GM21360 (cell line): Measurements from ENCODE around the gene ITPR2.
A peak's percentile ranks its signal among the peaks of the same experiment; 100 is the strongest.

Experiments
- ATAC-seq: cut with Tn5 transposase; IDR thresholded peaks from one replicate; pipeline ENCODE4 v1.9.1; 2021; ENCODE audit warnings: mild to moderate bottlenecking, moderate library complexity; ENCODE audit not compliant: unreplicated experiment

Gene ITPR2

DNA sequence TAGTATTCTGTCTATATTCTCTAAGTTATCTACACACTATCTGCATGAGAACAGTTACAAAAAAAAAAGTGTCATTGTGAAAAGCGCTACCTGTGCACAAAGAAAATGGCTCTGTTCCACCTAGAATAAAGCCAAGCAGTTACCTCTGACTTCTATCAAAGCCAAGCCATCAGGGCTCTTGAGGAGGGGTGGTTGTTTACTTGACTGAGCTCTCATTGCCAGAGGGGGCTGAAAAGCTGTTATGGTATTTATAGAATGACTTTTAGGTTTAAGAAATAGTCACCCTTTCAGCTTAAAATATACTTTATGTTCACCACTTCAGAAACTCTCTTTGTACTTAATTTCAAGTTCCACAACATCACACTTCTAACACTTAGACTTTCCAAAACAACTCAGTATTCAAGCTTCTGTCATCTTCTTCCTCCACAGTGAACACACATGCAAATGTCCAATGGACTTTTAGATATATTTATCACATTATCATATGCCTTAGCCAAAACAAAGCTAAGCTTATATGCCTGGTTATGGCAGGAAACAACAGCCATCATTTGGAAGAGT lies 7.5 kb downstream of the ITPR2 start:
- ATAC-seq = no peak

GRCh38 chr12:26823390-26823789 lies 9.6 kb downstream of the ITPR2 start:
- ATAC-seq = no peak

- no peak for ATAC-seq
Measured at GRCh38 chr12:26822026-26822425, 11.0 kb downstream of the ITPR2 start.

DNA sequence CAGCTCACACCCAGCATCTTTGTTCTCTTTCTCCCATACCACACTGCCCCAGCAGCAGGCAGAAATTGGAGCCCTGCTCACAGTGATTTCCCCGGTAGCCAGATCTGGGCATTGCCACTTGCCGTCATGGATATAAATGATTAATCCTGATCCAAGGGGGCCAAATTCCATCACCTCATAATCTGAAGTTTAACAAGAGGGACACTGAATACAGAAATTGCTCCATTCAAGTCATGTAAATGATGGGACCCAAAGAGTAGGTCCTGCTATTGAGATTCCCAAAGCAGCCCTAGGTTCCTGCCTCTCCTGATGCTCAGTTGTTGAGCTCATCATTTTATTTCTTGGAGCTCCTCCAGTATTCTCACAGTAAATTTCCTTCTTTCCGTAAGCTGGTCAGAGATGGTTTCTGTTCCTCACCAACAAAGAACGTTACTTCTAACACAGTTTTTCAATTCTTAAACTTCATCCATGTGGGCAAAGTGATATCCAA lies 11.7 kb downstream of the ITPR2 start:
- ATAC-seq = no peak

GRCh38 chr12:26818636-26819035 lies 14.4 kb downstream of the ITPR2 start:
- ATAC-seq = no peak

- ATAC-seq = no peak
Measured at GRCh38 chr12:26818201-26818600, 14.8 kb downstream of the ITPR2 start.

DNA sequence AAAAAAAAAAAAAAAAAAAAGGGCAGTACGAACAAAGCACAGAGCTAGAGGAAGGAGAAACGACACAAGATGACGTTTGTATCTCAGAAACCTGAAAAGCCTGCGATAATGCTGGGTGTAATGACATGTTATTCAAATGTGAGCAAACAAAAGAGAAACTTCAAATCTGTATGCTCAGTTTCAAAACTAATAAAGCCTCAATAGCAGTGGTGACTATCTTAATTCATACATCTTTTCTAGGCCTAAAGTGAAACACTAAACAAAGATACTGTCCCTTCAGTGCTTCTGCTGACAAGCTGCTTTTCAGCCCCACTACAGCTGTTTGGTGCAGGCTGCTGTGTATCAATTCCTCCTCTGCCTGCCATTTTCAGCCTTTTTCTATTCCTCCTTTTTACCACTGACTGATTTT lies 15.8 kb downstream of the ITPR2 start:
- ATAC-seq = no peak

DNA sequence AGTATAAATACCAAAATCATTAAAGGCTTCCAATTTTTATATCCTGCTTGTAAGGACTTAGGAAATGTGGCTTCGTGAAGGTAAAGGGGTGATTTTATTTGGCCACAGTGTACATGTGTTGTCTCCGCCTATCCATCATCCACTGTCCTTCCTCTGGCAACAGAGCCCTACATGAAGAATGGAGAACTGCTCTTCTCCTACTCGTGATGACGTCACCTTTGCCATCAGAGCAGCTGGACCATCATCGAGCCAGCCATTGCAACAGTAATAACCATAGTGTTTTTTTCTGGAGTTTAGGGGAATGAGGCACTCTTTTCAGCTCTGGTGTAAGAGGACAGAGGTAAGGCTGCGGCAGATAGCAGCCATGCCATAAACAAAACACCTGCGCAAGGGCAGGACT lies 19.2 kb downstream of the ITPR2 start:
- no peak for ATAC-seq

- ATAC-seq = no peak
Measured at GRCh38 chr12:26810330-26810729, 22.7 kb downstream of the ITPR2 start.

GRCh38 chr12:26809611-26810285 lies 23.2 kb downstream of the ITPR2 start:
- ATAC-seq = no peak

DNA sequence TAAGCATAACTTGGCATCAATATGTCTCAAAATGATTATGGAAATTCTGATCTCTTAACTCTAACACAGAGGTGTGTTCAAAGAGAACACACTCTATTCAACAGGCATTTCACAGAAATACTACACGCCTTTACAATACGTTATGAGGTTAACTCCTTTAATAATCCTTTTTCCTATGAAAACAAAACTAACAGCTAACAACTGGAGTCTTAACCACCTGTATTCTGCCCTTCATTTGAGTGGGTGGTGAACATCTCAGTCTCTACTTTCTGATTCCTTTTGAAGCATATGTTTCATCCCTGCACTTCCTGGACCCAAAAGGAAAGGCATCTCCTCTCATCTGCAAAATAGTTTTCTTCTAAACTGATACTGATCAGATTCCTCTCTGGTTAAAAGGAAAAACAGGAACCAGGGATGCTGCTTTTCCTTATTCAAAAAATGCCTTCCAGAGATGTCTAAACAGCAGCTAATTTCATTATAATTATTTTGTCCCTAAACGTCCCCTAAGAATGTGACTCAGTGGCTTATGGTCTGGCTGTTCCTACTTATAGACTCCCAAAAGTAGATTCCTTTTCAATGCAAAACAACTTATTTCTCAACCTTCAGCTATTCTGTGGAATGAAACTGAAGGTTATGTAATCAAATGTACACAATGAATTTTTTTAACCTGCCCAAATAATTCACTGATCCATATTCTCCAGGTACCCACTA lies 24.1 kb downstream of the ITPR2 start:
- ATAC-seq = no peak

DNA sequence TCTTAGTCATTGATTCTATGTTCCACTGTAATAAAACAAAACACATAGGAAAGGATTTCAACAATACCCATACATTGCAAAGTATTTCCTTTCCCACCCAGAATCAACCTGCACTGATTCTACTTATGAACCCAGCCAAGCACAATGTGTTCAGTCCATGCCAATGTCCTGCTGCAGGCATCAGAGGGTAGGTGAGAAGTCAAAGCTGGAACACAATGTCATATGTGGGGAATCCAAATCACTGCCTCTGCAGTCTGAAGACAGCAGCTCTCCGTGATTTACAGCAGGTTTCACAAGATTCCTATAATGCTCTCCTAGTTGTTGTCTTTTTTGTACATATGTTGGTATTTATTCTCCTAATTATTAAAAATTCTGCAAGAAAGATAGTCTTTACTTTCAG lies 25.7 kb downstream of the ITPR2 start:
- no peak for ATAC-seq

DNA sequence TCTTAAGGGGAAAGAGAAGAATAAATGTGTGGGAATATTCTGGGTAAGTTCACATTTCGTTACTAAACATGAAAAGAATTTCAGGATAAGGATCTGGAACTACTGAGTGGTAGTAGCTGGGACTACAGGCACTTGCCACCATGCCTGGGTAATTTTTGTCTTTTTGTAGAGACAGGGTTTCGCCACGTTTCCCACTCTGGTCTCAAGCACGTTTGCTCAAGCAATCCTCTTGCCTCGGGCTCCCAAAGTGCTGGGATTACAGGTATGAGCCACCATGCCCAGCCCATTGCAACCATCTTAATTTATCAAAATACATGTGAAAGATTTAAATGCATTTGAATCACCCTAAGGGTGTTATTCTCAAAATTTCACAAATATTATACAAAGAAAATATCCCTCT lies 26.4 kb downstream of the ITPR2 start:
- ATAC-seq = no peak

- ATAC-seq = no peak
Measured at GRCh38 chr12:26805401-26805971, 27.5 kb downstream of the ITPR2 start.

DNA sequence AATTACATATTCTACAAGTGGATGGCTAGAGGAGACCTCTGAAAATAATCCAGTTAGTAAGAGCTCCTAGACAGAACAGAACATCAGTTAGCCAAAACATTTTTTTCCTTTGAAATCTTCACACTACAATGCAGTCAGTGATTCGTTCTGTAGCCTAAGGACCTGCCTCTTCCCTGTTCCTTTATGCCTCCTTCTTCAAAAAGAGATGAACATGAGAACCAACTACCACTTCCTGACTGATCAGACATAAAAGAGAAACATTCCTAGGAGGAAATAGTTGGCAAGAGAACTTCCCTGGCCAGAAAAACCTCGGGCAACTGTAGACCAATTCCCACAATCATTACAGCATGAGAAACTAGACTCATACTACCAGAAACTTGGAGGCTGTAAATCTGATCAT lies 29.4 kb downstream of the ITPR2 start:
- ATAC-seq = no peak

DNA sequence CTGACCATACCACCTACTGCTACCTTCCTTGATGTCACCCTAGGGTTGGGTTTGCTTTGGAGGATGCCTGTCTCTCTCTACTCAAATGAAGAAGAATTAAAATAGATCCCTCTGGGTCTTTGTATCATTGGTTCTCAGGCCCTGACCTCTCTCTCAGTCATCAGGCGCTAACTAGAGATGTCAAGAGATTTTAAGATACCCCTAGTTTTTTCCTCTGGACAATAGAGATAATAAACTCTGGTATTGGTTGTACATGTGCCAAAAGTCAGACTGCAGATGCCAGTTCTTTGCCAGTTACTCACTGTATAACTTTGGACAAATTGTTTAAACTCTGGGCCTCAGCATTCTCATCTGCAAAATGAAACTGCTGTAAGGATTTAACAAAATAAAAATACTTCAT lies 31.5 kb downstream of the ITPR2 start:
- ATAC-seq = no peak

GRCh38 chr12:26800858-26801257 lies 32.1 kb downstream of the ITPR2 start:
- no peak for ATAC-seq

GRCh38 chr12:26800347-26800746 lies 32.6 kb downstream of the ITPR2 start:
- ATAC-seq = no peak

DNA sequence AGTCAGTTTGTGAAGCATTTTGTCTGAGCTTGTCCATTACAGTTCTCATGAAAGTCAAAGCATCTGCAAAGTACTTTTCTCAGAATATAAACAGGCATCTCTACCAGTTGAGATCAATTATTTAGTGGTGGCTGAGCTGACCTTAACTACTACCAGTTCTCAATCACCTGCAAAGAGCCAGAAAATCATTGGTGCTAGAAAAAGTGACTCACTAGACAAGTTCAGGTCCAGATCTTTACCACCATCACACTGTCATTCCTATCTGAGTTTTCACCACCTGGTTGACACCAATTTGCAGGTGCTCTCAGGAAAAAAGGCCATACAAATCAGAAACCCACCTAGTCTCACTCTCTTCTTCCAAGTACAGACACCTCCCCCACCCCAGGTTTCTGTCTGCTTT lies 33.3 kb downstream of the ITPR2 start:
- ATAC-seq = no peak

- no peak for ATAC-seq
Measured at GRCh38 chr12:26798640-26799039, 34.4 kb downstream of the ITPR2 start.

DNA sequence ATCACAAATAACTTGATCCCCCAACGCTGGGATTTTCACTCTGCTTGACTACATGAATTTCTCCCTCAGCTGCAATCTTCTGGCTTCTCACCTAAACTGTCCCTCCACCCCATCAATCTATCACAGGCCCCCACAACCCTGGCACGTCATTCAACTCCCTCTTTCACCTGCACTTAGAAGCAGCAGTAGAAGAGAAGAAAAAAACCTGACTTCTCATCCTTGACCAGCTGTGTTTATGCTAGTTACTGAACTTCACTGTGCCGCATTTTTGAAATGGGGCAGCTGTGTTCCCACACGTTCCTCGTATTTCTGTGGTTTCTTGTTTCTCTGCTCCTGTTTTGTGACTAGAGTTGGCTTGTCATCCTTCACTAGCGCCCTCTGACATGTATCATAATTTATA lies 35.0 kb downstream of the ITPR2 start:
- ATAC-seq = peak; percentile 50

DNA sequence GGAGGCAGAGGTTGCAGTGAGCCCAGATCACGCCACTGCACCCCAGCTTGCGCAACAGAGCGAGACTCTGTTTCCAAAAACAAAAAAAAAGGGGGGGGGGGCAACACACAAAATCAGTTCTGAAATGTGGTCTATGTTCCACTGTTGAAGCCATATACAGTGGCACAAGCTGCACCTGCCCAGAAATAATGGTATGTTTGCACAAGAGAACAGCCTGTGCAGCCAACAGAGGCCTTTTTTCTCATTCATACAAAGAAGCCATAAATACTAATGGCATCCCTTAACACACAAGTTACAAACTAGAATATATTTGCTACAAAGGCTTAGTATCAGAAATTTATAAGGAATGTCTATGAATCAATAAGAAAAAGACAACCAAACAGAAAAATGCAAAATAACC lies 37.1 kb downstream of the ITPR2 start:
- ATAC-seq = no peak
